ENCODE results near the gene DPH1. TPM values are rescaled to one million over a fixed set of nuclear protein-coding genes. Genes with fewer than 3 reads are reported as not detected.

The DPH1 gene
- total RNA-seq, 1 donor from 2014 or later = 35.1 TPM

DNA sequence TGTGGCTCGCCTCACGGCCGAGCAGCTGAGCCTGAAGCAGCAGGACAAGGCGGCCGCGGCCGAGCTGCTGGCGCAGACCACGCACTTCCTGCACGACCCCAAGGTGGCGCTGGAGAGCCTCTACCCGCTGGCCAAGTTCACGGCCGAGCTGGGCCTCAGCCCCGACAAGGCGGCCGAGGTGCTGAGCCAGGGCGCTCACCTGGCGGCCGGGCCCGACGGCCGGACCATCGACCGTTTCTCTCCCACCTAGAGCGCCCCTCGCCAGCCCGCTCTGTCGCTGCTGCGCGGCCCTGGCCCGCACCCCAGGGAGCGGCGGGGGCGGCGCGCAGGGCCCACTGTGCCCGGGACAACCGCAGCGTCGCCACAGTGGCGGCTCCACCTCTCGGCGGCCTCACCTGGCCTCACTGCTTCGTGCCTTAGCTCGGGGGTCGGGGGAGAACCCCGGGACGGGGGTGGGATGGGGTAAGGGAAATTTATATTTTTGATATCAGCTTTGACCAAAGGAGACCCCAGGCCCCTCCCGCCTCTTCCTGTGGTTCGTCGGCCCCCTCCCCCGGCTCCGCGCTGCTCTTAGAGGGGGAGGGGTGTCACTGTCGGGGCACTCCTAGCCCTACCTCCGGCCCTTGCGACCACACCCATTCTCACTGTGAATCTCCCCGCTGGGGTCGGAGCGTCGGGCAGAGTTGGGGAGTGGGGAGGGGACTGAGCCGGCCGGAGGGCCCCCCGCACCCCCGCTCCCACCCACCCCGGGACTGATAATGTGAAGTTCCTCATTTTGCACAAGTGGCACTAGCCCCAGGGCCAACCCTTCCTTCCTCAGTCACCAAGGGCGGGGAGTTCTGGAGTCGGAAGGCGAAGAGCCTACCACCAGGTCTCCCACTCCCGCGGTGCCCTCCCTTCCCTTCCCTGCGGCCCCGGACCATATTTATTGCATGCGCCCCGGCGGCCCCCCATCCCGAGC lies 28.9 kb downstream of the DPH1 start:
- DNase-seq (ENCODE audit: low read depth, low spot score) = peak; percentile 39
- Mint-ChIP-seq H3K36me3 (ENCODE audit: low read depth) (peaks cover 15% of the 10 kb centered on the region), H3K27me3 (ENCODE audit: low read depth) (peaks cover 68% of the 10 kb centered on the region), H3K4me3 (no peak overlapping the region), H3K9me3 (no peaks in the 10 kb centered on the region), H3K27ac (ENCODE audit: unreplicated experiment) (no peak overlapping the region), H3K4me1 (peaks cover 11% of the 10 kb centered on the region)
- TF ChIP-seq, protein P1, sequence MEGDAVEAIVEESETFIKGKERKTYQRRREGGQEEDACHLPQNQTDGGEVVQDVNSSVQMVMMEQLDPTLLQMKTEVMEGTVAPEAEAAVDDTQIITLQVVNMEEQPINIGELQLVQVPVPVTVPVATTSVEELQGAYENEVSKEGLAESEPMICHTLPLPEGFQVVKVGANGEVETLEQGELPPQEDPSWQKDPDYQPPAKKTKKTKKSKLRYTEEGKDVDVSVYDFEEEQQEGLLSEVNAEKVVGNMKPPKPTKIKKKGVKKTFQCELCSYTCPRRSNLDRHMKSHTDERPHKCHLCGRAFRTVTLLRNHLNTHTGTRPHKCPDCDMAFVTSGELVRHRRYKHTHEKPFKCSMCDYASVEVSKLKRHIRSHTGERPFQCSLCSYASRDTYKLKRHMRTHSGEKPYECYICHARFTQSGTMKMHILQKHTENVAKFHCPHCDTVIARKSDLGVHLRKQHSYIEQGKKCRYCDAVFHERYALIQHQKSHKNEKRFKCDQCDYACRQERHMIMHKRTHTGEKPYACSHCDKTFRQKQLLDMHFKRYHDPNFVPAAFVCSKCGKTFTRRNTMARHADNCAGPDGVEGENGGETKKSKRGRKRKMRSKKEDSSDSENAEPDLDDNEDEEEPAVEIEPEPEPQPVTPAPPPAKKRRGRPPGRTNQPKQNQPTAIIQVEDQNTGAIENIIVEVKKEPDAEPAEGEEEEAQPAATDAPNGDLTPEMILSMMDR (conservative IDR thresholded peaks at IDR 0.05) = peak; percentile 65

DNA sequence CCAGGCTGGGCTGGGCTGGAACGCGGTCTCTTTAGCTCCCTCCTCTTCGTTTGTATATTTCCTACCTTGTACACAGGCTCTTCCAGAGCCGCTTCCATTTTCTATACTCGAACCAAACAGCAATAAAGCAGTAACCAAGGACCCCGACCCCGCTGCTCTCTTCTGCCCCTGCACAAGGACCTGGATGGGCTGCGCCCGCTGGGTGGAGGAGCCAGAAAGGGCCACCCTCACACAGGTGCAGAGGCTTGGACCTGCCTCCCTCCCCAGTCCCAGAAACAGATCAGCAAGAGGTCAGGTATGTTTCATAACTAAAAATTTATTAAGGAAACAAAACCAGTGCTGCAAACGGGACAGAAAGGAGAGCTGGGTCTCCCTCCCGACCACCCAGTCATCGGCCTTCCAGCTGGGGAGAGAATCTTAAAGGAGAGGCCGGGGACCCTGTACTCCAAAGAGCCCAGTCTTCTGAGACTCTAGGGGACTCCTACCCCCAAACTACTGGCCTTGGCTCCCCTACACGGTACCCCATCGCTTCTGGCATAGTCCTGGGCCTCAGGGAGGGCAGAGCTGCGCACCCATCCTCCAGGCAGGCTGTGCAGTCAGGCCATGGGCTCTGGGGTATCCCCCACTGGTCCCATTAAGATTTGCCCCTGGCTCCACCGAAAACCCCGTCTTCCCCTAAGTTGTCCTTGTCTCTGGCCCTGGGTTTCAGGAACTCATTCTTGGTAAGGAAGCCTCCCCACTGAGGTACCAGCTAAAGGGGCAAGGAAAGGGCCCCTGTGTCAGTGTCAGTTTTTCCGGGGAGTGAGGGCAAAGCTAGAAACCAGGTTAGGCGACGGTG lies 29.8 kb downstream of the DPH1 start:
- DNase-seq (ENCODE audit: low read depth, low spot score) = no peak
- H3K27ac Mint-ChIP-seq (ENCODE audit: unreplicated experiment) = no peak overlapping the region
- peaks cover 15% of the 10 kb centered on the region for H3K4me1 Mint-ChIP-seq
- H3K9me3 Mint-ChIP-seq = no peaks in the 10 kb centered on the region
- H3K27me3 Mint-ChIP-seq (ENCODE audit: low read depth) = peaks cover 59% of the 10 kb centered on the region
- H3K4me3 Mint-ChIP-seq = peak overlapping the region; percentile 57
- TF ChIP-seq, protein P1 (conservative IDR thresholded peaks at IDR 0.05) = no peak
- H3K36me3 Mint-ChIP-seq (ENCODE audit: low read depth) = peaks cover 15% of the 10 kb centered on the region

DNA sequence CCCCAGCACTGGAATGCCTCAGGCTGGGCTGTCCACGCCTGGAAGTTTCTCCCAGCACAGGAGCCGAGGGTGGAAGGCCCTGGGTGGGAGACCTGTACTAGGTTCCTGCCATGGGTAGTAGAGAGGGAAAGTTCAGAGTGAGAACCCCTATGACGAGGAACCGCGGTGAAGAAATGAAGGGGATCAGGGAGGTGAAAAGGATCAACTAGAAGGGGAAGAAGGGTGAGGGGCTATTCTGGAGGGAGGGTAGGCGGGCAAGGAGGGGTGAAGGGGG lies 30.4 kb downstream of the DPH1 start:
- Mint-ChIP-seq H3K36me3 (ENCODE audit: low read depth) (peaks cover 17% of the 10 kb centered on the region), H3K27me3 (ENCODE audit: low read depth) (peaks cover 56% of the 10 kb centered on the region), H3K4me3 (peak overlapping the region; percentile 44), H3K27ac (ENCODE audit: unreplicated experiment) (no peak overlapping the region), H3K4me1 (peaks cover 17% of the 10 kb centered on the region), H3K9me3 (no peaks in the 10 kb centered on the region)
- DNase-seq (ENCODE audit: low read depth, low spot score) = no peak
- TF ChIP-seq, protein P1 (conservative IDR thresholded peaks at IDR 0.05) = no peak

DNA sequence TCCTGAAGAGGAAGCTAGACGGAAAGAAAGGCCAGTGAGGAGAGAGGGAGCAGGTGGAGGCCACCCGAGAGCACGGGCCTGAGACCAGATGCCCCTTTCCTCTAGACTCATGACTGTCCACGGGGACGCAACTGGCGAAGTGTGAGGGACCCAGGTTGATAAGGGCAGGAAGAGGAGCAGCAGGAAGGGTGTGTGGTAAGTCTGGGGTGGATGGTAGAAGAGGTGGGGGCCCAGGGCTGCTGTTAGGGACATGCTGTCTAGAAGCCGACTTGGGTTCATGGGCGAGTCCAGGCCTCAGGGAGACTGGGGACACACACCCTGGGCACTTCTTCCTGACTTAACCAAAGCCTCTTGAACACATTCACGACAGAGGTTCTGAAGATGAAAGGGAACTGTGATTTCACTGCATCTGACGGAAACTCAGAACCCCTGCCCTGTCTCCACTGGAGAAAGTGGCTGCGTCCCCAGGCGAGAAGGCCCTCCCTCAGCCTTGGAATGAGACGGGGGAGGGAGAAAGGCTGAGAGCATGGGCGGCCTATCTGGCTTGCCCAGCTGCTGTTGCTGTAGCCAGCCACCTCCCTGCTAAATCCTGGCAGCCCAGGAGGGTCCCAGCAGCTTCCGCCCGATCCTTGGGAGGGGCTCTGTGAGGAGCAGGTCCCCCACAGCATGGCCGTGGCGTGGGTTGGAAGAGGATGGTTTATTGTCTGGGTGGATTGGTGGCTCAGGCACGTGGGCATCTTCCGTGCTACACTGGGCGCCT lies 30.9 kb downstream of the DPH1 start:
- no peak for DNase-seq (ENCODE audit: low read depth, low spot score)
- Mint-ChIP-seq H3K4me1 (peaks cover 17% of the 10 kb centered on the region), H3K9me3 (no peaks in the 10 kb centered on the region), H3K27ac (ENCODE audit: unreplicated experiment) (no peak overlapping the region), H3K27me3 (ENCODE audit: low read depth) (peaks cover 56% of the 10 kb centered on the region), H3K36me3 (ENCODE audit: low read depth) (peaks cover 17% of the 10 kb centered on the region), H3K4me3 (peak overlapping the region; percentile 44)
- TF ChIP-seq, protein P1 (conservative IDR thresholded peaks at IDR 0.05) = no peak

DNA sequence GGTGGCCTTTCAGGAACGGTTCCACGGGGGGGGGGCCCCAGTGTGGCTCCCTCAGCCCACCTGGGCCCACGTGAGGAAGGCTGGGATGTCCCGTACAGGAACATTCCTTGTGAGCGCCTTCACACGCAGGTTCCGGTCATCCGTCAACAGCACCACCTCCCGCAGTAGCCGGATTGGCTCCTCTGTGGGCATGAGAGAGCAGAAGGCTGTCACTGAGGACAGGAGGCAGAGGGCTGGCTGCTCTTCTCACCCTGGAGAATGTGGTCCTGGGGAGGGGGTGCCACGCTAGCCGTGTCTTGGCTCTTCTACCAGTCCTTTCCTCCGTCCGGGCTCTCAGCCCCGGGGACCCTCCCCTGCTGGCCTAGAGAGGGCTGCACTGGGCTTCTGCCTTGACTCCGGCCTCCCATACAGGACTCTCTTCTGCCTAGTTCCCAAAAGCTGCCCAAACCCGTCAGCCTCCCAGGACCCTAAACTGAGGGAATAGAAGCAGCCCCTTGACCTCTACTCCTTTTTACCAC lies 31.5 kb downstream of the DPH1 start:
- Mint-ChIP-seq H3K4me1 (peaks cover 23% of the 10 kb centered on the region), H3K27me3 (ENCODE audit: low read depth) (peaks cover 51% of the 10 kb centered on the region), H3K36me3 (ENCODE audit: low read depth) (peaks cover 17% of the 10 kb centered on the region), H3K4me3 (no peak overlapping the region), H3K9me3 (no peaks in the 10 kb centered on the region), H3K27ac (ENCODE audit: unreplicated experiment) (no peak overlapping the region)
- no peak for DNase-seq (ENCODE audit: low read depth, low spot score)
- TF ChIP-seq, protein P1 (conservative IDR thresholded peaks at IDR 0.05) = no peak
